ENCODE data around the gene RBMS3. TPM values are rescaled to one million over a fixed set of nuclear protein-coding genes. Genes with fewer than 3 reads are reported as not detected.
A peak's percentile ranks its signal among the peaks of the same experiment; 100 is the strongest.

RBMS3 gene
- total and polyA plus RNA-seq, 2 experiments from 2014 or later: 3.2 to 7.4 TPM

GRCh38 chr3:29637068-29637467 is 356.2 kb downstream of the RBMS3 start:
- DNase-seq (ENCODE audit: low spot score): no peak
- H3K27me3 Mint-ChIP-seq (ENCODE audit: insufficient read depth, low read depth, poor library complexity): no peaks in the 10 kb centered on the region
- no peaks in the 10 kb centered on the region for H3K36me3 ChIP-seq (ENCODE audit: insufficient read depth)
- no peak overlapping the region for H3K4me3 ChIP-seq
- H3K4me2 ChIP-seq: no peak overlapping the region
- H3K79me2 ChIP-seq (replicated peaks; ENCODE audit: insufficient read depth): no peaks in the 10 kb centered on the region
- peaks cover 18% of the 10 kb centered on the region; the same call in 1 of the 2 replicates for H3K4me1 ChIP-seq (ENCODE audit: insufficient read depth)
- H4K20me1 ChIP-seq (replicated peaks; ENCODE audit: insufficient read depth): no peaks in the 10 kb centered on the region
- H3K9me2 ChIP-seq (ENCODE audit: insufficient read depth): no peaks in the 10 kb centered on the region
- no peak for ATAC-seq
- H3K27ac ChIP-seq (ENCODE audit: low read depth): no peak overlapping the region
- H3F3A ChIP-seq (replicated peaks; ENCODE audit: low read depth): no peaks in the 10 kb centered on the region
- TF ChIP-seq ZNF114 (CRISPR knock-in tag; IDR thresholded peaks at IDR 0.05) (no peak), REST (IDR thresholded peaks at IDR 0.05; ENCODE audit: unreplicated experiment) (no peak)
- no peak overlapping the region for H2AFZ ChIP-seq
- no peak overlapping the region for H3K27ac Mint-ChIP-seq
- peaks cover 4% of the 10 kb centered on the region; the same call in 2 of the 3 replicates for H3K36me3 Mint-ChIP-seq (ENCODE audit: low read depth)
- H3K4me1 Mint-ChIP-seq: peaks cover 28% of the 10 kb centered on the region
- peaks cover 3% of the 10 kb centered on the region; the same call in 1 of the 3 replicates for H3K9me3 Mint-ChIP-seq
- no peak overlapping the region for H3K4me3 Mint-ChIP-seq
- H3K27me3 ChIP-seq (ENCODE audit: insufficient read depth): no peaks in the 10 kb centered on the region

- Histone ChIP-seq H3K4me1 (ENCODE audit: insufficient read depth) (peaks cover 14% of the 10 kb centered on the region; the same call in 1 of the 2 replicates), H3K27me3 (ENCODE audit: insufficient read depth) (no peaks in the 10 kb centered on the region), H3K27ac (ENCODE audit: low read depth) (no peak overlapping the region), H3K9me2 (ENCODE audit: insufficient read depth) (no peaks in the 10 kb centered on the region), H3F3A (replicated peaks; ENCODE audit: low read depth) (no peaks in the 10 kb centered on the region), H3K4me3 (no peak overlapping the region), H3K79me2 (replicated peaks; ENCODE audit: insufficient read depth) (no peaks in the 10 kb centered on the region), H3K36me3 (ENCODE audit: insufficient read depth) (no peaks in the 10 kb centered on the region), H4K20me1 (replicated peaks; ENCODE audit: insufficient read depth) (no peaks in the 10 kb centered on the region), H3K4me2 (peak overlapping the region; percentile 3; the same call in 1 of the 2 replicates), H2AFZ (no peak overlapping the region)
- Mint-ChIP-seq H3K36me3 (ENCODE audit: low read depth) (peaks cover 4% of the 10 kb centered on the region; the same call in 2 of the 3 replicates), H3K9me3 (peaks cover 3% of the 10 kb centered on the region; the same call in 1 of the 3 replicates), H3K27me3 (ENCODE audit: insufficient read depth, low read depth, poor library complexity) (no peaks in the 10 kb centered on the region), H3K4me3 (no peak overlapping the region), H3K4me1 (peaks cover 29% of the 10 kb centered on the region), H3K27ac (peak overlapping the region; percentile 60)
- peak; percentile 53 for ATAC-seq
- no peak for DNase-seq (ENCODE audit: low spot score)
- TF ChIP-seq ZNF331 (CRISPR knock-in tag; IDR thresholded peaks at IDR 0.05; ENCODE audit: low read depth): no peak
- no peak for TF ChIP-seq CREB1 (CRISPR knock-in tag; IDR thresholded peaks at IDR 0.05; ENCODE audit: low read depth)
- TF ChIP-seq EZH2phosphoT487 (IDR thresholded peaks at IDR 0.05; ENCODE audit: unreplicated experiment): no peak
- TF ChIP-seq POLR2AphosphoS5 (IDR thresholded peaks at IDR 0.05; ENCODE audit: low read depth): no peak
- TF ChIP-seq JUNB (IDR thresholded peaks at IDR 0.05; ENCODE audit: unreplicated experiment): no peak
- TF ChIP-seq ETS1 (IDR thresholded peaks at IDR 0.05): no peak
- TF ChIP-seq ZNF114 (CRISPR knock-in tag; IDR thresholded peaks at IDR 0.05): no peak
- no peak for TF ChIP-seq EZH2 (IDR thresholded peaks at IDR 0.05; ENCODE audit: low read depth, unreplicated experiment)
- TF ChIP-seq REST (IDR thresholded peaks at IDR 0.05; ENCODE audit: unreplicated experiment): no peak
Observed at GRCh38 chr3:29639578-29640290, 358.9 kb downstream of the RBMS3 start.
